SK-N-SH treated with all-trans-retinoic acid at 6 μM for 48 hours (cell line): ENCODE data around the gene ZNF581.

Experiments used
- RARB ChIP-seq: fragments of 250-450 bp; sonication (Bioruptor Pico); IDR thresholded peaks from 2 replicates; pipeline ENCODE4 v1.8.0; 2021; ENCODE audit warnings: mild to moderate bottlenecking, moderate library complexity
- TCF4 ChIP-seq: fragments of 250-450 bp; sonication (Bioruptor Pico); IDR thresholded peaks from 2 replicates; pipeline ENCODE4 v1.8.0; 2021; ENCODE audit warnings: mild to moderate bottlenecking, moderate library complexity, borderline replicate concordance
- ZC3H10 ChIP-seq: fragments of 250-450 bp; sonication (Bioruptor Pico); IDR thresholded peaks from 2 replicates; pipeline ENCODE4 v1.5.1; 2021; ENCODE audit warnings: mild to moderate bottlenecking, moderate library complexity

- no peak for TF ChIP-seq TCF4 (CRISPR knock-in tag)
- TF ChIP-seq RARB (CRISPR knock-in tag): no peak
- no peak for TF ChIP-seq ZC3H10 (CRISPR knock-in tag)
Measured at GRCh38 chr19:55660404-55660803, 17.0 kb downstream of the ZNF581 start.
